ENCODE data around the gene CASP2. TPM values are rescaled to one million over a fixed set of nuclear protein-coding genes. Genes with fewer than 3 reads are reported as not detected.

Gene CASP2
- total RNA-seq, 1 experiment from 2014 or later: 15.1 TPM

DNA sequence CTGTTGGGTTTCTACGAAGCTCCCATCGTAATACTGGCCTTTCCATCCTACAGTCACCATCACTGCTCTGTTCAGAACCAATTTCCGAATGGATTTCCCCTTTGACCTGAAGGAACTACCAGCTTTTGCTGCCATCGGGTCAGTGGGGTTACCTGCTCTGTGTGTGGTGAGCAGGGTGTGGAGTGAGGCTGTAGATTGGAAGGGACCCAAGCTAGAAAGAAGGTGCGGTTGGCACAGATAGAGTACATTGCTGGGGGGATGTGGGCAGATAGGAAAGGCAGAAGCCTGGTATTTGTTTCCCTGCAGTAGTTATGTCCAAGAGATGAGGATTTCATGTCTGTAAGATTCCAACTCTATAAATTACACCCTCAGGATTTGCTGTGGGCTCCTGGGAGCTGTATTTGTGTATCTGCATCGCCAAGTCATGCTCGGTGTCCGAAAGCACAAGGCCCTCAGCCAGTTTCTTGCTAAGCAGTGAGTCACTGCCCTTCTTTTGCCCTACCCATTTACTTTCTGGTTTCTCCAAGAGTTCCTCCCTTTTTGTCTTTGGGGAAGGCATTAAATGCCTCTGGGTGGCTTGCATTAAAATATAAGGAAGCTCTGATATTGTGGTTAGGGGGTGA is 43.1 kb downstream of the CASP2 start:
- DNase-seq (ENCODE audit: low read depth): peak; percentile 78

DNA sequence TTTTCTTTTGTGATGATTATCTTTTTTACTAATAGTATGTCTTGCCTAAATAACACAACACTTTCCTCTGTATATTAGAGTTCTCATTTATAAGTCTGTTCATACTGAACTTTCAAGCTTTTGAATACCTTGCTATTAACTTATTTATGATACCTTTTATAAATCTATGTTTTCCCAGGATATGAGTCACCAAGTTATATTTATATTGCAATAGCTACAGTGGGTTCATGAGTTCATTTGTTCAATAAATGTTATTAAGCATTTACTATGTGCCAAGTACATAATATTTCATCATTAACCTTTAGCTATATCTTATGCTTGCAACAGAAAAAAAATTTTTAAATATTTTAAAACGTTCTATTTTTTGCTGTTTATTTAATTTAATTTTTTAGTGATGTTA is 46.1 kb downstream of the CASP2 start:
- DNase-seq (ENCODE audit: low read depth): no peak

DNA sequence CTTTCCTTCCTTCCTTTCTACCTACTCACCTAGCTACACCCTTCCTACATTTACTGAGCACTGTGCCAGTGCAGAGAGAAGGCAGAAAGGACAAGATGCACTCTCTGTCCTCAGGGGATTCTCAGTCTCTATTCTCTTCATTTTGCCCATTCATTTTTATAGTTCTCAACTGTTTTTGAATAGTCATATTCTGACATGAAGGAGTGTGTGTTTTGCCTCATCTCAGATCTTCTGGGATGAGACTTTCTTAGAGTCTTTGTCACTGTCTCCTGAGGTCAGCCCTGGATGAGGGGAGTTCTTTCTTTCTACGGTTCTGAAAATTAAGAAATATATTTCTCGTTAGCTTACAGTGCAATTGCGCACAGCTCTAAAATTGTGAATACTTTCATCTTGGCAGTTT is 49.1 kb downstream of the CASP2 start:
- DNase-seq (ENCODE audit: low read depth): no peak

DNA sequence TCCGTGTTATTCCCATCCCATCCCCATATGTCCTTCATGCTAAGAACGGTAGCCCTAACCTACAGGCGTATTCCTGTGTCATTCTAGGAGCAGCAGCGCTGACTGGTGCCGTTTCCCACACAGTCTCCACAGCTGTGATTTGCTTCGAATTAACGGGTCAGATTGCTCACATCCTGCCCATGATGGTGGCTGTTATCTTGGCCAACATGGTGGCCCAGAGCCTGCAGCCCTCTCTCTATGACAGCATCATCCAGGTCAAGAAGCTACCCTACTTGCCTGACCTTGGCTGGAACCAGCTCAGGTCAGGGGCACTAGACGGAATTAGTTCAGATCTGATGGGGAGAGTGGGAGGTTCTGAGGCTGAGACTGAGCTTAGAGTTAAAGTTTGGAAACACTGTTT is 53.7 kb downstream of the CASP2 start:
- no peak for DNase-seq (ENCODE audit: low read depth)

DNA sequence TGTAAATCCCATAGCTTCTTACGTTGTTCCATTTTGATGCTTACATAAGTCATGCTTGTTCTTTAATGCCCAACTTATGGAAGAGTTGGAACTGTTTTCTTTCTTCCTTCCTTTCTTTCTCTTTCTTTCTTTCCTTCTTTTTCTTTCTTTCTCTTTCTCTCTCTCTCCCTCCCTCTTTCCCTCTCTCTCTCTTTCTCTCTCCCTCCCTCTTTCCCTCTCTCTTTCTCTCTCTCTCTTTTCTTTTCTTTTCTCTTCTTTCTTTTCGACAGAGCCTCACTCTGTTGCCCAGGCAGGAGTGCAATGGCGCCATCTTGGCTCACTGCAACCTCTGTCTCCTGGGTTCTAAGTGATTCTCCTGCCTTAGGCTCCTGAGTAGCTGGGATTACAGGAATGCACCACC is 55.4 kb downstream of the CASP2 start:
- DNase-seq (ENCODE audit: low read depth): no peak

DNA sequence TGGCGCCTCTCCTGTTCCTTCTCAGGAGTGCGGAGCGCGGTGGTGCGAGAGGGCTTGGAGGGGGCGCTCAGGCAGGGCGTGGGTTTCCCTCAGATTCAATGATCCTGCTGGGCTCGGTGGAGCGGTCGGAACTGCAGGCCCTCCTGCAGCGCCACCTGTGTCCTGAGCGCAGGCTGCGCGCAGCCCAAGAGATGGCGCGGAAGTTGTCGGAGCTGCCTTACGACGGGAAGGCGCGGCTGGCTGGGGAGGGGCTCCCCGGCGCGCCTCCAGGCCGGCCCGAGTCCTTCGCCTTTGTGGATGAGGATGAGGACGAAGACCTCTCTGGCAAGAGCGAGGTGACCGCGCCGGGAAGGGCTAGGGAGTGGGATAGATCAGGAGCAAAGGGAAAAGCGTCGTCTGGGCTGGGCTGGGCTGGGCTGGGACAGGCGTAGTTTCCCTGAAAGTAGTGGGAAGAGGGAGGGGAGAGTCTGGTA is 57.3 kb downstream of the CASP2 start:
- DNase-seq (ENCODE audit: low read depth): peak; percentile 18

DNA sequence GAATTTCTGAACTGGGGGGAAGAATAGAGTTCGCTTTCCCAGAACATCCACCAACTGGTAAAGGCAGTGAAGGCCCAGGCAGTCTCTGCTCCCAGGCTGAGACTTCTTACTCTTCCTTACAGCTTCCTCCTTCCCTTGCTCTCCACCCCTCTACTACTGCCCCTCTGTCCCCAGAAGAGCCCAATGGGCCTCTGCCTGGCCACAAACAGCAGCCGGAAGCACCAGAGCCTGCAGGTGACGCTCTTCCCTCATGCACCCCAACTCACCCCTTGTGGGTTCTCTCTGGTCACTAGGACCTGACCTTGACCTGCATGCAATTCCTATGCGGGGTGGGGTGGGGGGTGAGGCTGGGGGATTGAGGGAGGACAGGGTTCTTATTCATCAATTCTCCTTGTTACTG is 57.9 kb downstream of the CASP2 start:
- DNase-seq (ENCODE audit: low read depth): no peak

DNA sequence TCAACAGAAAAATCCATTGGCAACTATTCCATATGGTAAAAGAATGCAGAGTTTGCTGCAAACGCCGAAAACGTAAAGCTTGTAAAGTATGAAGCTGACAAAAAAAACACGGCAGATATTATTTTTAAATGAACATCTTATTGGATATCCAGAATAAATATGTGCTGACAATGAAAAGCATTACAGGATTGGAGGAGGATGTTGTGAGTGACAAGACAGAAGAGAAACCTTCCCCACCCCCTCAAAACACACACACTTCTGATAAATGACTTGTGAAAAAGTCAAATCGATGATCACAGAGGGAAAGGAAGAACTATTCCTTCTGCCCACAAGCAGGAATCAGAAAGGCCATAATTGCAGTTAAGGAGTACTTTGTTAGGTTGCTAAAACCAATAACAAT is 59.8 kb downstream of the CASP2 start:
- no peak for DNase-seq (ENCODE audit: low read depth)

DNA sequence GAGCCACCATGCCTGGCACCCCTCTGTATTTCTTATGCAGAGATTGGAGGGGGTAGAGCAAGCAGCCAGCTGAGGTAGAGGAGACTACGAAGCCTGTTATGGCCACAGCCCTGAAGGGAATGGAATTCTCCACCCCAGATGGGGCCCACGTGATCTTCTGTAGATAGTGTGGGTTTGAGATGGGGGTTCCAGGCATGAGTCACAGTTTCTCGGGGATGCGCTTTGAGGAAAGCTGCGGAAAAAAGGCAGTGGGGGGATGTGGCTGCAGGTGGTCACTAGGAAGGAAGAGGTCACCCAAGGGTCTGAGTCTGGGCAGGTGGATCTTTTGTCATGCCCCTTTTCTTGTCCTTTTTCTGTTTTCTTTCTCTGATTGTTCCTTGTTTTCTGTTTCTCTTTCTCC is 62.9 kb downstream of the CASP2 start:
- peak; percentile 43 for DNase-seq (ENCODE audit: low read depth)

DNA sequence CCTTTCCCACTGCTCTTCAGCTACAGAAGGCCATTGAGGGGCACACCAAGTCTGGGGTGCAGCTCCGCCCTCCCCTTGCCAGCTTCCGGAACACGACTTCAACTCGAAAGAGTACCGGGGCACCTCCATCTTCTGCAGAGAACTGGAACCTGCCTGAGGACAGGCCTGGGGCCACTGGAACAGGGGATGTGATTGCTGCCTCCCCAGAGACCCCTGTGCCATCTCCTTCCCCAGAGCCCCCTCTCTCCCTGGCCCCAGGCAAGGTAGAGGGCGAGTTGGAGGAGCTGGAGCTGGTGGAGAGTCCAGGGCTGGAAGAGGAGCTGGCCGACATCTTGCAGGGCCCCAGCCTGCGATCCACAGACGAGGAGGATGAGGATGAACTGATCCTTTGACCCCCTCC is 63.4 kb downstream of the CASP2 start:
- DNase-seq (ENCODE audit: low read depth): no peak

DNA sequence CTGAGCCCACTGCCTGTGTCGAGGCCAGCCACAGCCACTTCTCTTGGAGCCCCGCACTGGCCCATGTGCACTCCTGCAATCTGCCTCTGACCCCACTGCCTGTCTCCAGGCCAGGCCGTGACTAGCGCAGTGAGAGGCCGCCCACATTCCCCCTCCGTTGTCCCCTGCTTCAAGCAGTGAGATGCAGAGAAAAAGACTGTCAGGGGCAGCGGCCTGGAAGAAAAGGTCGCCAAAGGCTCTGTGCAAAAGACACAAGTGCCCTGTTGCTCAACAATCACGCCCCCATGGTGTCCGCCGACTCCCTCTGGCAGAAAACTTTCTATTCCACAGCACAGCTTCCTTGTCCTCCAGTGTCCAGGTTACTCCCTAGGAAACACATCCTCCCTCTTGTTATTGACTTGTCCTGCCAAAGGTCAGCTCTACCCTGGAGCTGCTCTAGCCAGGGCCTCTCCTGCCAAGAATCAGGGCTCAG is 64.4 kb downstream of the CASP2 start:
- no peak for DNase-seq (ENCODE audit: low read depth)

DNA sequence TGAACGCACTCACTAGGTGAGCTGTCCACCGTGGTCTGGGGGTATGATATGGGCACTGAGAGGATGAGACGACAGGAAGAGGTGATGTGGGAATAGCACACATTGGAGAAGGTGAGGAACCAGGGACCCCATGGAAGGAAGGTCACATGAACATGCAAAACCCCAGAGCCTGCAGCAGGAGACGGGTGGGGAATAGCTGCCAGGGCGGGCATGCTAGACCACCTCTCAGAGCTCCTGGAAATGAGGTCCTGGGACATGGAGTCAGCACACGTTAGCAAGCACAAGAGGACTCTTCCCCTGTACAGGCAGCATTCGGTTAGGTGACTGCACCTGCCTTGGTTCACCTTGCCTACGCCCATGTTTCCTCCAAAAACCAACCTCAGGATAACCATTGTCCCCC is 66.2 kb downstream of the CASP2 start:
- DNase-seq (ENCODE audit: low read depth): no peak

DNA sequence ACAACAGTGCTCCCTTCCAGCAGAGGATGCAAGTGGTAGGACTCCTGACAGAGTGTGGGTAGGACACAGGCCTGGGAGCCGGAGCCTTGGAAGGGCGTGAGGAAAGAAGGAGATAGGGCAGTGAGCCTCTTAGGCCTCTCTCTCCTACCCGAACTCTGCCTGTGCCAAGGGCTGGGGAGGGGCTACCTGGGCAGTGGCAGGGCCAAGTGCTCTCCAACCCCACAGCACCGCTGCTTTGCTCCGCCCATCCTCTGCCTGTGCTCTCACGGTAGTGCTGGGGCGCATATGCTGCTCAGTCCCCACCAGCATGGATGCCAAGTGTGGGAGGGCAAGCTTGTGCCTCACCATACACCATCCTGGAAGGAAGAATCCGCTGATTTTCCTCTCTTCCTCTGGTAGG is 66.8 kb downstream of the CASP2 start:
- DNase-seq (ENCODE audit: low read depth): no peak

DNA sequence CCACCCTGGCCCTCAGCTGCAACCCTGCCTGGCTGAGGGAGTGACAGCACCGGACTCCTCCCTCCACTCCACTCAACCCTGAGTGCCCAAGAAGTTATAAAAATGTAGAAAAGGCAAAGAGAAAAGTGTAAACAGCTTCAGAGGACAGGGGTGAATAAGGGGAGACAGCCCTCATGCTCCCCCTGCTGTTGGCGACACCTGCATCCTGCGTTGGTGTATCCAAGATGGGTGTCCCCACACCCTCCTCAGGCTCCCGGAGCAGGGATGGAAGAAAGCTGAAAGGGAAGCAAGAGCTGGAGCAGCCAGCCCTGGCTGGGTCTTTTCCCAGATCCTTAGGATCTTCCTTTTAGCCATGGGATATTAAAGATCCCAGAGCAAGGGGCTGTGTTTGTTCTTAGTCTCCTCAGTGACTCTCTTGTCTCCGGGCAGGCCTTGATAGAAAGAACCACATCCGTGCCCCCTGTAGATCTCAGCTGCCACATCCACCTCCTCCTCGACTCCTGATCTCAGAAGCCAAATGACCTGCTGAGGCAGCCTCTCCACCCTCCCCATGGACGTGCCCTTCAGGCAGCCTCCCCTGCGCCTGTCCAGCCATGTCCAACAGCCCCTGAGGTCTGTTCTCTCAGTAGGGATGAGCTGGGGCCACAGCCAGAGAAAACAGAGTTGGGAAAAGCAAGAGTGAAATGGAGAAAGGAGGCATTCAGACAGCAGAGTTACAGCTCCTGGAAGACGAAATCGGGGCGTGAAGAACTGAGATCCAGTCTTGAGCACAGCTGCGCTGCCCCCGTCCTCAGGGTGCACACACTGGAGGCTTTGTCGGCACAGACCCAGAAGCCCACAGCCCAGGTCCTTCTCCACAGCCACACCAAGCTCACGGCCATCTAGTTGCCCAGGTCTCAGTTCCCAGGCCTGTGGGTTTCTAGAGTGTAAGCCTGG is 67.6 kb downstream of the CASP2 start:
- no peak for DNase-seq (ENCODE audit: low read depth)

DNA sequence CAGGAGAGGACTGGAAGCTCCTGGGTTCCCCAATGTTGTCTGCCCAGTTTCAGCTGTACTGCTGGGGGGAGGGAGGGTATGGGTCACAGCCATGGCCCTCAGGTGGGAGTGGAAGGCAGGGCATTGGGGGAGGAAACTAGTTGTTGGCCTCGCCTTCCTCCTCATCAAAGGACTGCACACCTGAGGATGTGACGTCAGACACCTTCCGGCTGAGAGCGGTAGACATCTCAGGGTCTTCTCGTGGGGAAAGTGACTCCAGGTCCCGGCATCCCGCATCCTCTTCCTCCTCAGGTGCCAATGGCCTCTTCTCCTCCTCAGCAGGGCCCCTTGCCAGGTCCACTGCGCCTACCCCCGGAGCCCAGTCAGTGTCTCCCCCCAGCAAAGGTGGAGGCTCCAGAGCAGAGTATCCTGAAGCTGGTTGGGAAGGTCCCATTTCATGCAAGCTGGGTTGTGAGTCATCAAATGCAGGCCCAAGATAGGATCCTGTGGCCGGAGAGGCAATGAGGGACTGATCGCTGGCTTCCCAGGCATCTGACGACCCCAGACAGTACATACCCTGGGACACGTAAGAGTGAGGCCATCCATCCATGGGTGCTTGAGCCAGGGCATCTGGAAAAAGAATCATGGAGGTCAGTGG is 68.4 kb downstream of the CASP2 start:
- DNase-seq (ENCODE audit: low read depth): peak; percentile 9

Other genes with a start within 250 kb of the CASP2 start
- gene OR6V1, start 236.0 kb upstream of the CASP2 start, total RNA-seq (2014; rRNA removed; shearing (Covaris generic)): not detected in 2 replicates
- gene PIP, start 156.3 kb upstream of the CASP2 start, total RNA-seq (2014; rRNA removed; shearing (Covaris generic)): not detected in 2 replicates
- gene TAS2R39, start 104.9 kb upstream of the CASP2 start, total RNA-seq (2014; rRNA removed; shearing (Covaris generic)): not detected in 2 replicates
- gene TAS2R40, start 66.3 kb upstream of the CASP2 start, total RNA-seq (2014; rRNA removed; shearing (Covaris generic)): not detected in 2 replicates
- gene GSTK1, start 24.9 kb upstream of the CASP2 start, total RNA-seq (2014; rRNA removed; shearing (Covaris generic)): 96.1 and 111 TPM in 2 replicates
- gene TMEM139, start 3.4 kb upstream of the CASP2 start, total RNA-seq (2014; rRNA removed; shearing (Covaris generic)): not detected in 2 replicates
- not detected in 2 replicates for gene CLCN1, start 27.8 kb downstream of the CASP2 start, total RNA-seq (2014; rRNA removed; shearing (Covaris generic))
- not detected in 2 replicates for gene FAM131B, start 74.4 kb downstream of the CASP2 start, total RNA-seq (2014; rRNA removed; shearing (Covaris generic))
- 35.9 and 51.5 TPM in 2 replicates for gene ZYX, start 93.0 kb downstream of the CASP2 start, total RNA-seq (2014; rRNA removed; shearing (Covaris generic))
- not detected in 2 replicates for gene EPHA1, start 120.5 kb downstream of the CASP2 start, total RNA-seq (2014; rRNA removed; shearing (Covaris generic))
- not detected in 2 replicates for gene TAS2R60, start 155.1 kb downstream of the CASP2 start, total RNA-seq (2014; rRNA removed; shearing (Covaris generic))
- gene TAS2R41, start 189.5 kb downstream of the CASP2 start, total RNA-seq (2014; rRNA removed; shearing (Covaris generic)): not detected in 2 replicates

Measured in RPMI7951 (cell line).